ENCODE measurements around the gene TTC39B.

GRCh38 chr9:15333376-15333881 lies 26.4 kb upstream of the TTC39B start:
- TF ChIP-seq EP300 (IDR thresholded peaks at IDR 0.05; ENCODE audit: borderline replicate concordance): no peak
- TF ChIP-seq REST (IDR thresholded peaks at IDR 0.05; ENCODE audit: low read depth): no peak
- TF ChIP-seq MAX (IDR thresholded peaks at IDR 0.05): no peak
- no peak for TF ChIP-seq RAD21 (IDR thresholded peaks at IDR 0.05; ENCODE audit: low read depth)
- TF ChIP-seq TAF1 (IDR thresholded peaks at IDR 0.05; ENCODE audit: low read depth): no peak

All from Ishikawa (cell line).